Measurements from ENCODE around the gene B4GALNT3. TPM values are rescaled to one million over a fixed set of nuclear protein-coding genes. Genes with fewer than 3 reads are reported as not detected.

B4GALNT3 gene
- total and polyA plus RNA-seq, 2 experiments from 2014 or later, result 2.8 to 15.8 TPM

DNA sequence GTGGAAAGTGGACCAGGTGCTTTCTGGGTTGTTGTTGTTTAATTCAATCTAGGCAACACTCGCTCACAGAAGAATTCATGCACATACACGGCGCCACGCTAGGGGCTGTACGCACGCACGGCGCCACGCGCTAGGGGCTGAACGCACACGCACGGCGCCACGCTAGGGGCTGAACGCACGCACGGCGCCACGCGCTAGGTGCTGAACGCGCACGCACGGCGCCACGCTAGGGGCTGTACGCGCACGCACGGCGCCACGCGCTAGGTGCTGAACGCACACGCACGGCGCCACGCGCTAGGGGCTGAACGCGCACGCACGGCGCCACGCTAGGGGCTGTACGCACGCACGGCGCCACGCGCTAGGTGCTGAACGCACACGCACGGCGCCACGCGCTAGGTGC lies 149.2 kb downstream of the B4GALNT3 start:
- Histone ChIP-seq H3K4me3 (no peak overlapping the region), H3K27ac (ENCODE audit: low read depth) (no peak overlapping the region), H3K27me3 (ENCODE audit: insufficient read depth) (no peaks in the 10 kb centered on the region), H3F3A (replicated peaks; ENCODE audit: low read depth) (no peaks in the 10 kb centered on the region), H3K36me3 (ENCODE audit: insufficient read depth) (no peaks in the 10 kb centered on the region), H2AFZ (no peak overlapping the region), H3K4me2 (no peak overlapping the region), H4K20me1 (replicated peaks; ENCODE audit: insufficient read depth) (no peaks in the 10 kb centered on the region), H3K79me2 (replicated peaks; ENCODE audit: insufficient read depth) (no peaks in the 10 kb centered on the region), H3K4me1 (ENCODE audit: insufficient read depth) (no peaks in the 10 kb centered on the region), H3K9me2 (ENCODE audit: insufficient read depth) (no peaks in the 10 kb centered on the region)
- ATAC-seq (no peak), DNase-seq (ENCODE audit: low spot score) (no peak)
- H3K4me1 Mint-ChIP-seq, result peaks cover 8% of the 10 kb centered on the region
- no peaks in the 10 kb centered on the region for H3K9me3 Mint-ChIP-seq
- no peaks in the 10 kb centered on the region for H3K36me3 Mint-ChIP-seq (ENCODE audit: low read depth)
- no peak overlapping the region for H3K27ac Mint-ChIP-seq
- TF ChIP-seq, protein P1, sequence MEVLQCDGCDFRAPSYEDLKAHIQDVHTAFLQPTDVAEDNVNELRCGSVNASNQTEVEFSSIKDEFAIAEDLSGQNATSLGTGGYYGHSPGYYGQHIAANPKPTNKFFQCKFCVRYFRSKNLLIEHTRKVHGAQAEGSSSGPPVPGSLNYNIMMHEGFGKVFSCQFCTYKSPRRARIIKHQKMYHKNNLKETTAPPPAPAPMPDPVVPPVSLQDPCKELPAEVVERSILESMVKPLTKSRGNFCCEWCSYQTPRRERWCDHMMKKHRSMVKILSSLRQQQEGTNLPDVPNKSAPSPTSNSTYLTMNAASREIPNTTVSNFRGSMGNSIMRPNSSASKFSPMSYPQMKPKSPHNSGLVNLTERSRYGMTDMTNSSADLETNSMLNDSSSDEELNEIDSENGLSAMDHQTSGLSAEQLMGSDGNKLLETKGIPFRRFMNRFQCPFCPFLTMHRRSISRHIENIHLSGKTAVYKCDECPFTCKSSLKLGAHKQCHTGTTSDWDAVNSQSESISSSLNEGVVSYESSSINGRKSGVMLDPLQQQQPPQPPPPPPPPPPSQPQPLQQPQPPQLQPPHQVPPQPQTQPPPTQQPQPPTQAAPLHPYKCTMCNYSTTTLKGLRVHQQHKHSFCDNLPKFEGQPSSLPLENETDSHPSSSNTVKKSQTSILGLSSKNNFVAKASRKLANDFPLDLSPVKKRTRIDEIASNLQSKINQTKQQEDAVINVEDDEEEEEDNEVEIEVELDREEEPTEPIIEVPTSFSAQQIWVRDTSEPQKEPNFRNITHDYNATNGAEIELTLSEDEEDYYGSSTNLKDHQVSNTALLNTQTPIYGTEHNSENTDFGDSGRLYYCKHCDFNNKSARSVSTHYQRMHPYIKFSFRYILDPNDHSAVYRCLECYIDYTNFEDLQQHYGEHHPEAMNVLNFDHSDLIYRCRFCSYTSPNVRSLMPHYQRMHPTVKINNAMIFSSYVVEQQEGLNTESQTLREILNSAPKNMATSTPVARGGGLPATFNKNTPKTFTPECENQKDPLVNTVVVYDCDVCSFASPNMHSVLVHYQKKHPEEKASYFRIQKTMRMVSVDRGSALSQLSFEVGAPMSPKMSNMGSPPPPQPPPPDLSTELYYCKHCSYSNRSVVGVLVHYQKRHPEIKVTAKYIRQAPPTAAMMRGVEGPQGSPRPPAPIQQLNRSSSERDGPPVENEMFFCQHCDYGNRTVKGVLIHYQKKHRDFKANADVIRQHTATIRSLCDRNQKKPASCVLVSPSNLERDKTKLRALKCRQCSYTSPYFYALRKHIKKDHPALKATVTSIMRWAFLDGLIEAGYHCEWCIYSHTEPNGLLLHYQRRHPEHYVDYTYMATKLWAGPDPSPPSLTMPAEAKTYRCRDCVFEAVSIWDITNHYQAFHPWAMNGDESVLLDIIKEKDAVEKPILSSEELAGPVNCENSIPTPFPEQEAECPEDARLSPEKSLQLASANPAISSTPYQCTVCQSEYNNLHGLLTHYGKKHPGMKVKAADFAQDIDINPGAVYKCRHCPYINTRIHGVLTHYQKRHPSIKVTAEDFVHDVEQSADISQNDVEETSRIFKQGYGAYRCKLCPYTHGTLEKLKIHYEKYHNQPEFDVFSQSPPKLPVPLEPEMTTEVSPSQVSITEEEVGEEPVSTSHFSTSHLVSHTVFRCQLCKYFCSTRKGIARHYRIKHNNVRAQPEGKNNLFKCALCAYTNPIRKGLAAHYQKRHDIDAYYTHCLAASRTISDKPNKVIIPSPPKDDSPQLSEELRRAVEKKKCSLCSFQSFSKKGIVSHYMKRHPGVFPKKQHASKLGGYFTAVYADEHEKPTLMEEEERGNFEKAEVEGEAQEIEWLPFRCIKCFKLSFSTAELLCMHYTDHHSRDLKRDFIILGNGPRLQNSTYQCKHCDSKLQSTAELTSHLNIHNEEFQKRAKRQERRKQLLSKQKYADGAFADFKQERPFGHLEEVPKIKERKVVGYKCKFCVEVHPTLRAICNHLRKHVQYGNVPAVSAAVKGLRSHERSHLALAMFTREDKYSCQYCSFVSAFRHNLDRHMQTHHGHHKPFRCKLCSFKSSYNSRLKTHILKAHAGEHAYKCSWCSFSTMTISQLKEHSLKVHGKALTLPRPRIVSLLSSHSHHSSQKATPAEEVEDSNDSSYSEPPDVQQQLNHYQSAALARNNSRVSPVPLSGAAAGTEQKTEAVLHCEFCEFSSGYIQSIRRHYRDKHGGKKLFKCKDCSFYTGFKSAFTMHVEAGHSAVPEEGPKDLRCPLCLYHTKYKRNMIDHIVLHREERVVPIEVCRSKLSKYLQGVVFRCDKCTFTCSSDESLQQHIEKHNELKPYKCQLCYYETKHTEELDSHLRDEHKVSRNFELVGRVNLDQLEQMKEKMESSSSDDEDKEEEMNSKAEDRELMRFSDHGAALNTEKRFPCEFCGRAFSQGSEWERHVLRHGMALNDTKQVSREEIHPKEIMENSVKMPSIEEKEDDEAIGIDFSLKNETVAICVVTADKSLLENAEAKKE (CRISPR knock-in tag; IDR thresholded peaks at IDR 0.05), result no peak
- TF ChIP-seq CREB1 (CRISPR knock-in tag; IDR thresholded peaks at IDR 0.05; ENCODE audit: low read depth) (no peak), EZH2phosphoT487 (IDR thresholded peaks at IDR 0.05; ENCODE audit: unreplicated experiment) (no peak), NANOG (IDR thresholded peaks at IDR 0.05; ENCODE audit: borderline replicate concordance) (no peak)
- peaks cover 2% of the 10 kb centered on the region for H3K27me3 Mint-ChIP-seq (ENCODE audit: insufficient read depth, low read depth, poor library complexity)
- H3K4me3 Mint-ChIP-seq, result no peak overlapping the region

DNA sequence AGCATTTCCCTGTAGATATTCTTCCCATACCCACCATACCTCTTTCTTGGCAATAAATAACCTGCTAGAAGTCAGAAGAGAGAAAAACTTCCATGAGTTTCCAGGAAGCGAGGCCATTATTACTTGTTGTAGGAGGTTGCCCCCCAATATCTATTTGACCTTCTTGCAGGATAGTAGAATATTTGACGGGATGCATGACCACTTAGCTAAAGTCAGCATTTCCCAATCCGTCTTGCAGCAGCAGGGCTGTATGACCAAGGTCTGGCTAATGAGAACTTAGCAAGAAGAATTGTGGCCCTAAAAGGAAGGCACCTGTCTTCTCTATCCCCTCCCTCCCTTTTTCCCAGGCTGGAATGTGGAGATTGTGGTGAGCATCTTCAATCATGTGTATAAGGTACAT lies 152.0 kb downstream of the B4GALNT3 start:
- Histone ChIP-seq H3K9me2 (ENCODE audit: insufficient read depth) (no peaks in the 10 kb centered on the region), H3K79me2 (replicated peaks; ENCODE audit: insufficient read depth) (no peaks in the 10 kb centered on the region), H4K20me1 (replicated peaks; ENCODE audit: insufficient read depth) (no peaks in the 10 kb centered on the region), H3K27ac (ENCODE audit: low read depth) (no peak overlapping the region), H3K36me3 (ENCODE audit: insufficient read depth) (no peaks in the 10 kb centered on the region), H3K4me2 (no peak overlapping the region), H3K27me3 (ENCODE audit: insufficient read depth) (no peaks in the 10 kb centered on the region), H3K4me3 (no peak overlapping the region), H2AFZ (no peak overlapping the region), H3K4me1 (ENCODE audit: insufficient read depth) (no peaks in the 10 kb centered on the region), H3F3A (replicated peaks; ENCODE audit: low read depth) (no peaks in the 10 kb centered on the region)
- Mint-ChIP-seq H3K36me3 (ENCODE audit: low read depth) (no peaks in the 10 kb centered on the region), H3K27ac (no peak overlapping the region), H3K27me3 (ENCODE audit: insufficient read depth, low read depth, poor library complexity) (peaks cover 2% of the 10 kb centered on the region), H3K4me1 (peaks cover 7% of the 10 kb centered on the region), H3K4me3 (no peak overlapping the region), H3K9me3 (no peaks in the 10 kb centered on the region)
- DNase-seq (ENCODE audit: low spot score) (no peak), ATAC-seq (no peak)
- TF ChIP-seq STAT1 (IDR thresholded peaks at IDR 0.05; ENCODE audit: unreplicated experiment) (no peak), POLR2AphosphoS5 (IDR thresholded peaks at IDR 0.05; ENCODE audit: low read depth) (no peak), ZNF331 (CRISPR knock-in tag; IDR thresholded peaks at IDR 0.05; ENCODE audit: low read depth) (no peak), NANOG (IDR thresholded peaks at IDR 0.05; ENCODE audit: borderline replicate concordance) (no peak)
- TF ChIP-seq, protein P1 (CRISPR knock-in tag; IDR thresholded peaks at IDR 0.05), result no peak
